GM21786 (cell line): Measurements from ENCODE around the gene CCL21.

ENCODE experiments used
- ATAC-seq: cut with Tn5 transposase; IDR thresholded peaks from one replicate; pipeline ENCODE4 v1.9.1; 2021; ENCODE audit not compliant: unreplicated experiment

CCL21 gene

GRCh38 chr9:34675048-34675714 lies 34.8 kb downstream of the CCL21 start:
- peak; percentile 60 for ATAC-seq

- ATAC-seq: no peak
Measured at GRCh38 chr9:34674440-34674839, 35.5 kb downstream of the CCL21 start.

GRCh38 chr9:34671307-34671706 lies 38.6 kb downstream of the CCL21 start:
- no peak for ATAC-seq

- ATAC-seq: no peak
Measured at GRCh38 chr9:34669809-34670562, 40.0 kb downstream of the CCL21 start.

GRCh38 chr9:34665381-34666250 lies 44.3 kb downstream of the CCL21 start:
- peak; percentile 59 for ATAC-seq

- peak; percentile 13 for ATAC-seq
Measured at GRCh38 chr9:34665067-34665380, 44.9 kb downstream of the CCL21 start.

GRCh38 chr9:34664281-34665066 lies 45.5 kb downstream of the CCL21 start:
- ATAC-seq: peak; percentile 63

GRCh38 chr9:34663303-34663605 lies 46.7 kb downstream of the CCL21 start:
- ATAC-seq: no peak

GRCh38 chr9:34662526-34663302 lies 47.2 kb downstream of the CCL21 start, which contains the start of gene CCL27:
Gene CCL27 (minus strand): TSS chr9:34662657. CDS start chr9:34662633, 24 bp downstream.
- no peak for ATAC-seq

- no peak for ATAC-seq
Measured at GRCh38 chr9:34659592-34660253, 50.2 kb downstream of the CCL21 start.
